ENCODE measurements around the gene ALPK1. TPM values are rescaled to one million over a fixed set of nuclear protein-coding genes. Genes with fewer than 3 reads are reported as not detected.

The ALPK1 gene
- total and polyA plus RNA-seq, 2 of the 4 experiments (the other 2 are of a cell fraction) = 3.3 to 7.9 TPM

GRCh38 chr4:112315446-112315845 lies 18.3 kb downstream of the ALPK1 start:
- Histone ChIP-seq H2AFZ (replicated peaks; ENCODE audit: low read length, poor library complexity) (no peak overlapping the region), H3K9me3 (ENCODE audit: control insufficient read depth, insufficient read depth, low read length) (no peaks in the 10 kb centered on the region), H2BK20ac (ENCODE audit: low read depth, low read length) (no peak overlapping the region), H3K18ac (ENCODE audit: low read depth, low read length) (no peak overlapping the region), H2AK9ac (replicated peaks; ENCODE audit: low read depth, low read length, poor library complexity) (no peak overlapping the region), H4K20me1 (ENCODE audit: insufficient read depth, low read length) (no peaks in the 10 kb centered on the region), H2BK15ac (ENCODE audit: low read depth, low read length) (no peak overlapping the region), H2BK120ac (ENCODE audit: low read depth, low read length) (no peak overlapping the region), H4K91ac (ENCODE audit: insufficient read depth, low read depth, low read length) (no peak overlapping the region), H3K4me2 (ENCODE audit: low read depth, low read length) (no peak overlapping the region), H3K27ac (ENCODE audit: insufficient read depth, low read length) (no peak overlapping the region), H4K8ac (ENCODE audit: low read depth in 2 of 2, low read length in 2 of 2) (no peak overlapping the region), H3K4ac (ENCODE audit: low read depth, low read length) (no peak overlapping the region), H3K27me3 (ENCODE audit: control insufficient read depth, insufficient read depth, low read length) (no peaks in the 10 kb centered on the region), H3K9me1 (ENCODE audit: insufficient read depth, low read length) (0 out of 2 replicates have a peak, but pooled peaks cover 5% of the 10 kb centered on the region), H3K4me3 (ENCODE audit: insufficient read depth, low read depth, low read length) (no peak overlapping the region), H3K14ac (replicated peaks; ENCODE audit: low read depth, low read length) (no peak overlapping the region), H3K36me3 (ENCODE audit: control insufficient read depth, insufficient read depth, low read length) (peaks cover 2% of the 10 kb centered on the region; the same call in 1 of the 2 replicates), H2AK5ac (ENCODE audit: low read depth, low read length) (no peak overlapping the region), H4K5ac (ENCODE audit: low read depth, low read length) (no peak overlapping the region), H3K4me1 (ENCODE audit: control insufficient read depth, insufficient read depth, low read length) (no peaks in the 10 kb centered on the region), H3K56ac (ENCODE audit: extremely low read depth, insufficient read depth, low read length) (no peak overlapping the region), H2BK5ac (ENCODE audit: low read depth, low read length, poor library complexity, severe bottlenecking) (no peak overlapping the region), H3K79me1 (ENCODE audit: low read depth in 1 of 2, low read length in 2 of 2) (peaks cover 0 to 2% of the 10 kb centered on the region in 2 experiments; a peak in 1 of 4 replicates), H3K23ac (ENCODE audit: low read depth, low read length) (no peak overlapping the region), H3K9ac (ENCODE audit: low read depth, low read length) (no peak overlapping the region)
- intact Hi-C loops (cut with micrococcal nuclease) = no loop called here
- in situ Hi-C loops (cut with MboI; ENCODE audit: low sequenced_read_pairs) = no loop called here
- ChIA-PET CTCF (no interaction called here), POLR2A (ENCODE audit: unreplicated experiment) (no interaction called here)
- WGBS, 2 experiments (ENCODE audit: extremely low coverage in 2 of 2, insufficient read length in 1 of 2) = no CpG with 5 or more reads among the region's 3 CpGs
- no peak for TF ChIP-seq RCOR1 (IDR thresholded peaks at IDR 0.05; ENCODE audit: insufficient replicate concordance, low read length)
- TF ChIP-seq RFX5 (IDR thresholded peaks at IDR 0.05; ENCODE audit: low read depth, low read length) = no peak
- TF ChIP-seq SMC3 (IDR thresholded peaks at IDR 0.05; ENCODE audit: low read depth, low read length) = no peak
- BruUV-seq (replicated peaks) = no TSS peak
- DNase-seq (no peak), ATAC-seq (ENCODE audit: low read depth) (no peak)
- dilution Hi-C loops (cut with HindIII; ENCODE audit: low sequenced_read_pairs, unreplicated experiment) = no loop called here
